ES-I3 (cell line): ENCODE data around the gene RNF144B.

Experiments
- H3K36me3 ChIP-seq: 2 replicates; pipeline ENCODE4 v1.6.1; 2013; ENCODE audit warnings: mild to moderate bottlenecking, low read length, control low read depth, moderate library complexity; ENCODE audit not compliant: insufficient read depth
- H3K4me1 ChIP-seq: 2 replicates; pipeline ENCODE4 v1.6.1; 2013; ENCODE audit warnings: mild to moderate bottlenecking, control low read depth, low read length; ENCODE audit not compliant: insufficient read depth
- H3K9ac ChIP-seq: 2 replicates; pipeline ENCODE4 v1.6.1; 2013; ENCODE audit warnings: low read depth, mild to moderate bottlenecking, low read length, moderate library complexity
- H3K9me3 ChIP-seq: 2 replicates; pipeline ENCODE4 v1.6.1; 2013; ENCODE audit warnings: mild to moderate bottlenecking, low read length, moderate library complexity; ENCODE audit not compliant: control insufficient read depth, insufficient read depth

RNF144B gene

DNA sequence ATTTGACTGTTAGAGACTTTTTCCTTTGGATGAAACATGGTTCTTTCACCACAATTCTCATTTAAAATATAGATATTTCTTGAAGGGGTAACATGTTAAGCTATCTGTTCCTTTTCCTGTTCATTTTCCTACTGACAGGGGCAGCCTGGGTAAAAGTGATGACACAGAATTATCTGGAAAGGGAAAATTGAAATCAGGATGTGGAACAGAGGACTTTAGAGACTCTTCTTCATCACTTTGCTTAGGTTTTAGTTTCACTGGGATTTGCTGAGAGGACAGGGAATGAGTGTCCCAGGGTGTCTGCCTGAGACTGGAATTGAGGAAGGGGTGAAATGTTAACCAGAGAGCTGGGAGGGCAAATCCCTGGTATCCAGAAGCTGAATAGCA, 116.0 kb downstream of the RNF144B start:
- H3K4me1 ChIP-seq, result peaks cover 12% of the 10 kb centered on the region
- H3K36me3 ChIP-seq, result no peaks in the 10 kb centered on the region
- no peaks in the 10 kb centered on the region for H3K9me3 ChIP-seq
- H3K9ac ChIP-seq, result no peak overlapping the region

DNA sequence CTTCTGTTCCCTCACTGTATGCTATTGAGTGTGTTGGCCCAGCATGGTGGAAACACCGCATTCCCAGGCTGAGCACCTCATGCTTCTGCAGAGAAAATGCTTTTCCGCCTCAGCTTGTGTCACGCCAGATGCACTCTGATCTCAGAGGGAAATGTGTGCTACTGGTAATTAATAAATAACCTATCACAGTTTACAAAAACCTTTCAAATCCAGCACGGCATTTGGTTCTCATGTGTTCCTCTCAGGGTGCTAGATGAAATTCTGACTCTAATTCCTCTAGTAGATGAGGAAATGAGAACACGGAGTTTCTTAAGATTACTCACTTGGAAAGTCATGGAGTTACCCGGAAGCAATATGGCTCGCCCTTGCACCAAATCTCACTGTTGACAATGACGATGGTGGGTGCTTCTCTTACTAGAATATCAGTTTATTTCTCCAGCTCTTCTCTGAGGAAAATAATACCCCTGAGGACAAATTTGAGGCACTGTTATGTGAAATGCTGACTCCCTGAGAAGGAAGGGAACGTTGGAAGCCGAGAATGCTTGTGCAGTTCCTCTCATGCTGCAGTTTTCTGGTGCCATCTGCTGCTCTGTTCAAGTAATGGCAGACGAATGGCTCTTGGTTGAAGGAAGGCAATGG, 116.6 kb downstream of the RNF144B start:
- peaks cover 12% of the 10 kb centered on the region for H3K4me1 ChIP-seq
- no peaks in the 10 kb centered on the region for H3K36me3 ChIP-seq
- no peaks in the 10 kb centered on the region for H3K9me3 ChIP-seq
- 0 out of 2 replicates have a peak overlapping the region, but pooled peaks have one; percentile 14 for H3K9ac ChIP-seq

- H3K36me3 ChIP-seq, result no peaks in the 10 kb centered on the region
- H3K9ac ChIP-seq, result no peak overlapping the region
Observed at GRCh38 chr6:18504232-18504596, 117.1 kb downstream of the RNF144B start.

DNA sequence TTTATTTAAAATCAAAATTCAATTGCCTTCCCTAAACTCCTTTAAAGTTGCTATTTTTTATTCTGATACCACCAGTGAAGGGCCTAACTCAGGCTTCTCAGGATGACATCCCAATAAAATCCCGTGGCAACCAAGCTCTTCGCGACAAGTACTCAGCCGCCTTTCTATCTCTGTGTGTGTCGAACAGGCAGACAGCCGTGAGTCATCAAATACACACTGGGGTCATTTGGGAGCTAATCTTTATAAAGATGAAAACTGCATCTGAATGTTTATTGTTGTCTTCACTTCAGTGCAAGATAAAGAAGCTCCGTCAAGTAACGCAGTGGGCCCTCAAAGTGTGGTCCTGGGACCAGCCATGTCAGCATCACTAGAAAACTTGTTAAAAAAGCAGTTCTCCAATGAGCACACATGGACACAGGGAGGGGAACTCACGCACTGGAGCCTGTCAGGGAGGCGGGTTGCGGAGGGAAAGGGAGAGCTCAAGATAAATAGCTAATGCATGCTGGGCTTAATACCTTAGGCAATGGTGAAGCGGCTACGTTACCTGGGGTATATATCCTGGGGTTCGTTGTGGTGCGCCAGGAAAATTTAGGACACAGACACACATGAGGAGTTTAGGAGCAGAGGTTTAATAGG, 119.3 kb downstream of the RNF144B start:
- Histone ChIP-seq H3K4me1 (peaks cover 12% of the 10 kb centered on the region), H3K36me3 (no peaks in the 10 kb centered on the region), H3K9ac (no peak overlapping the region), H3K9me3 (no peaks in the 10 kb centered on the region)

More at GRCh38 chr6:18504232-18504596, 117.1 kb downstream of the RNF144B start:
- Histone ChIP-seq H3K4me1 (peaks cover 12% of the 10 kb centered on the region), H3K9me3 (no peaks in the 10 kb centered on the region)

DNA sequence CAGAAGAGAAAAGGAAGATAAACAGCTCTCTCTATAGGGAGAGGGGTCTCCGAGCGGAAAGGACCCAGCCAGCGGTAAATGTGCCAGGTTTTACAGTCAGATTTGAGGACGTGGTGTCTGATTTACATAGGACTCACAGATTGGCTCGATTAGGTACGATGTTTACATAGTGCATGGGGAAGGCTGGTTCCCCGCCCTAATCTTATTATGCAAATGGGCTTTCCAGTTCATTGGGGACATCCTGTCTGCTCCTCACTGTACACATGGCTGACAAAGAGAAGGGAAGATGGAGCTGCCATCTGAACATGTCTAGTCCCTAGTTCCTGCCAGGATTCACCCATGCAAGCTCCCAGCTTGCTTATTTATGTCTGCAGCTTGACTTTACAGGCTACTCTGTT, 119.9 kb downstream of the RNF144B start:
- no peak overlapping the region for H3K9ac ChIP-seq
- no peaks in the 10 kb centered on the region for H3K36me3 ChIP-seq
- no peaks in the 10 kb centered on the region for H3K9me3 ChIP-seq
- peaks cover 12% of the 10 kb centered on the region for H3K4me1 ChIP-seq

DNA sequence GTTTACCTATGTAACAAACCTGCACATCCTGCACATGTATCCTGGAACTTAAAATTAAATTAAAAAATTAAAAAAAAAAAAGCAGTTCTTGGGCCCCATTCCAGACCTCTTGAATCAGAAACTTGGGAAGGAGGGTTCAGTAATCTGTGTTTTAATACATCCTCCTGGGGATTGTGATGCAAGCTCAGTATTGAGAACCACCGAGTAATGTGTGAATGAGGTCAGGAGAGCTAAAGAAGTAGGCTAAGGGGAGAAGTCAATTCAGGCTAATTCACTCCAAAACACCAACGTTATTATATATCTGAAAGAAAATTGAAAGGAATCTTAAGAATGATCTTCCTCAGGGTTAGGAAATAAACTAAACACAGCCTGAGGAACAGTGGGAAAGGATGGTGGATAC, 120.4 kb downstream of the RNF144B start:
- Histone ChIP-seq H3K36me3 (no peaks in the 10 kb centered on the region), H3K4me1 (peaks cover 12% of the 10 kb centered on the region), H3K9ac (no peak overlapping the region), H3K9me3 (no peaks in the 10 kb centered on the region)

DNA sequence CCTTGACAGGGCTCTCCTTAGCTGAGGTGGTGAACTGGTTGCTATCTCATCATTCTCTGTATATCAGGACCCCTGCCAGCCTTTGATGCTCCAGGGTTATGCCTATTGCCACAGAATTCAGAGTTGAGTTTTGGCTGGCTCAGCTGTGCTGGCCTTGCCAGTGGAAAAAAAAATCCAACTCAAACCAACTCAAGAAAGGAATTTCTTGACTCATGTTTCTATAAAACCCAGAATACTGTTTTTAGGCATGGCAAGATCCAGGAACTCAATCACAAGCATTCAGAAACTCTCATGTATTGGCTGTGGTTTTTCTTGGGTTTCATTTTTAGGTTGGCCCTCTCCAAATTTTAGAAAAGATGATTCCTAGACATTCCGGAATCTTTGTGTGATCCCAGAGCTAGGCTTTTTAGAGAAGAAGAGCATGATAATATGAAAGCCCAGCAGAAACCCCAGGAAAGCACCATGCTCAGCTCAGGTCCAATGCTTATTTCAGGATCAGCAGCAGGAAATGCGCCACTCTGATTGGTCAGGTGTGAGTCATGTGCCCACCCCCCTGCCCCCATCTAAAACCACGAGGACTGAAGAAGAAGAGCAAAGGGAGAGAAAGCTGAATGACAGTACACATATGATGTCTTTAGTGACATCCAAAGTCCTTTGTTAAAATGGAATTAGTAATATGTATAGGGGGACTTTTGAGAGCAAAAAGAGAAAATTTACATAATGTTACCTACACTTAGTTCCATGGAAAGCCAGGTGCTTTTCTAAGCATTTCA, 122.9 kb downstream of the RNF144B start:
- Histone ChIP-seq H3K9ac (no peak overlapping the region), H3K9me3 (no peaks in the 10 kb centered on the region), H3K4me1 (0 out of 2 replicates have a peak, but pooled peaks cover 5% of the 10 kb centered on the region)

DNA sequence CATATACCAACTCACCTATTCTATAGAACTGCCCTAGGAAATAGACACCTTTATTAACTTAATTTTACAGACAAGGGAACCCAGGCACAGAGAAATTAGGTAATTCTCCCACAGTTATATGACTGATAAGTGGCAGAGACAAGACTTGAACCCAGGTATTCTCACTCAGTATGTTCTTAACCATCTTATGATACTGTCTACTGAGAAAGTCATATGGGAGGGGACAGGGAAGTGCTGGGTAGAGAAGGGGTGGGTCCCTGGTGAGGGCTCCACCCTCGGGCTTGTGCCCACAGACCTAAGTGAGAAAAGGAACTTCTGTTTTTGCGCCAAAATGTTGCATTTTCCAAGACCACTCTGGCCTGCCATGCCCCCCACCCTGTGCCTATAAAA, 123.5 kb downstream of the RNF144B start:
- Histone ChIP-seq H3K36me3 (no peaks in the 10 kb centered on the region), H3K9me3 (no peaks in the 10 kb centered on the region), H3K9ac (no peak overlapping the region), H3K4me1 (0 out of 2 replicates have a peak, but pooled peaks cover 9% of the 10 kb centered on the region)

More for the DNA sequence above, 122.9 kb downstream of the RNF144B start:
- H3K36me3 ChIP-seq, result no peaks in the 10 kb centered on the region

DNA sequence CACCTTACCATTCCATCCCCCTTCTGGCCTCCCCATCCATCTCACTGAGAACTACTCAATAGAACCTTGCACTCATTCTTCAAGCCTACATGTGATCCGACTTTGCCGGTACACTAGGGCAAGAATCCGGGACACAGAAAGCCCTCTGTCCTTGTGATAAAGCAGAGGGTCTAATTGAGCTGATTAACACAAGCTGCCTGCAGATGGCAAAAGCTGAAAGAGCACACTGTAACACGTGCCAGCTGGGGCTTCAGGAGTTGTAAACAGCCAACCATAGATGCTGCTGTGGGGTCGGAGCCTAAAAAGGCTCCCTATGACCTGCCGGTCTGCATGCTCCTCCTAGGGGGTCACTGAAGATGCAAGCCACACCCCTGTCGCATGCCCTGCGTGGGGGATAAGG, 124.1 kb downstream of the RNF144B start:
- 0 out of 2 replicates have a peak, but pooled peaks cover 12% of the 10 kb centered on the region for H3K4me1 ChIP-seq
- no peak overlapping the region for H3K9ac ChIP-seq
- no peaks in the 10 kb centered on the region for H3K36me3 ChIP-seq
- no peaks in the 10 kb centered on the region for H3K9me3 ChIP-seq

DNA sequence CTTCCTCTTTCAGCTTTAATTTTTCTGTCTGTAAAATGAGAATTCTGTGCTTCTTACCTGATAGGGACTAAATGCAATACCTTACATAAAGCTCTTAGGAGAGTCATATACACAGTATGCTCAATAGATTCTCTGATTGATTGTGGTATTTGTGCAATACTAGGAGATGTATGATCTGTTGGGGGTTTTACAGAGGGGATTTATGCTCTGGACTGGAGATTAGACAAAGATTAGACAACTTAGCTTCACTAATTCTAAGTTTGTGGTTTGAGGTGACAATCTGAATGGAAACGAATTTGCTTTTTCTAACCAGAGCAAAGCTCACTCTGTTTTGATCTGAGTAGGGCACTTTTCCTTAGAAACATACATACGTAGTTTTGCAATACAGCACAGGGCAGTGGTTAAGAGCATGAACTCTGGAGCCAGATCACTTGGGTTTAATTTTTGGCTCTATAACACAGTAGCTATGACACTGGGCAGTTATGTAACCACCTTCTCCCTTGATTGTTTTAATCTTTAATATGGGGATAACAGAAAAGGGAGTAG, 126.2 kb downstream of the RNF144B start:
- H3K9ac ChIP-seq, result no peak overlapping the region
- H3K9me3 ChIP-seq, result no peaks in the 10 kb centered on the region
- H3K36me3 ChIP-seq, result no peaks in the 10 kb centered on the region
- H3K4me1 ChIP-seq, result peaks cover 9% of the 10 kb centered on the region; the same call in 1 of the 2 replicates

DNA sequence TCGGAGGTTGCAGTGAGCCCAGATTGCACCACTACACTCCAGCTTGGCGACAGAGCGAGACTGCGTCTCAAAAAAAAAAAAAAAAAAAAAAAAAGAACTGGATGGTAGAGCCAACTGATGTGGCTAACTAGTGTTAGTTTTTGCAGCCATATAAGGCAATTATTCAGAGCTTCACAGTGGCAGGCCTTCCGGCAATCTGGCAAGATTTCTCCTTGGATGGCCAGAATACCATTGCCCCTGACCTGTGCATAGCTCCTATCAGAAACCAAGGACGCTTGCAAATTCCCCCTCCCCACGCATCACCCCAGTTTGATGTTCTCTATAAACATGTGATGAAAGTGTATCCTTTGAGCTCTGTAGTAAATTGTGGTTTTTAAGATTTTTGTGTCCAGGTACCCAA, 127.0 kb downstream of the RNF144B start:
- no peaks in the 10 kb centered on the region for H3K36me3 ChIP-seq
- H3K9me3 ChIP-seq, result no peaks in the 10 kb centered on the region; the same call in 1 of the 2 replicates
- no peak overlapping the region for H3K9ac ChIP-seq
- peaks cover 11% of the 10 kb centered on the region; the same call in 1 of the 2 replicates for H3K4me1 ChIP-seq

- Histone ChIP-seq H3K9me3 (no peaks in the 10 kb centered on the region; the same call in 1 of the 2 replicates), H3K4me1 (peaks cover 11% of the 10 kb centered on the region; the same call in 1 of the 2 replicates), H3K9ac (no peak overlapping the region), H3K36me3 (no peaks in the 10 kb centered on the region)
Observed at GRCh38 chr6:18515767-18516166, 128.6 kb downstream of the RNF144B start.
